Naive thymus-derived CD4-positive, alpha-beta T cell (primary cell): ENCODE data around the gene NEMF. TPM values are rescaled to one million over a fixed set of nuclear protein-coding genes. Genes with fewer than 3 reads are reported as not detected.

Experiments used
- polyA plus RNA-seq, 2 donors: library from polyadenylated mRNA; unstranded; fragments of 300-500 nt; fragmentation: Illumina TruSeq; gene quantifications; one replicate each; pipeline ENCODE4 v1.2.3, GENCODE V29; 2021
- total RNA-seq, 6 experiments: library from RNA in 5 of 6; stranded (reverse) in 5 of 6; gene quantifications; 1 replicate in 5 of 6; 2 replicates in 1 of 6; pipeline ENCODE4 v1.2.3 and lab custom pipeline; 2021 to 2026

The NEMF gene
- total and polyA plus RNA-seq, 7 experiments from 2014 or later: 36.8 to 127 (median 105) TPM

Other genes starting within 250 kb of the NEMF start
- gene RPL36AL, start 232.2 kb downstream of the NEMF start, total RNA-seq: 100 to 1,000 TPM; 177 to 429 (median 281) TPM
- gene RPL36AL, start 232.2 kb downstream of the NEMF start, polyA plus RNA-seq: 100 to 1,000 TPM; 468 to 686 TPM
- gene MGAT2, start 232.0 kb downstream of the NEMF start, total RNA-seq: 10 to 100 TPM; 16.8 to 69.3 (median 35.1) TPM
- gene MGAT2, start 232.0 kb downstream of the NEMF start, polyA plus RNA-seq: 10 to 100 TPM; 16.5 to 24.5 TPM
- gene DNAAF2, start 217.5 kb downstream of the NEMF start, total RNA-seq: 10 to 100 TPM in 2 of 5 experiments, 1 to 10 TPM in 3; 7.1 to 15.8 (median 9.0) TPM
- gene DNAAF2, start 217.5 kb downstream of the NEMF start, polyA plus RNA-seq: 10 to 100 TPM; 10.1 to 15.7 TPM
- 10 to 100 TPM in 1 of 5 experiments, 1 to 10 TPM in 3, under 1 TPM in 1; 0.80 to 23.1 (median 1.2) TPM for gene POLE2, start 164.6 kb downstream of the NEMF start, total RNA-seq
- gene POLE2, start 164.6 kb downstream of the NEMF start, polyA plus RNA-seq: 1 to 10 TPM in 1 of 2 donors, under 1 TPM in 1; 0.90 to 2.1 TPM
- gene KLHDC1, start 159.7 kb downstream of the NEMF start, total RNA-seq: 10 to 100 TPM in 3 of 5 experiments, 1 to 10 TPM in 2; 2.6 to 18.0 (median 12.2) TPM
- gene KLHDC1, start 159.7 kb downstream of the NEMF start, polyA plus RNA-seq: 1 to 10 TPM; 5.5 to 6.1 TPM
- 100 to 1,000 TPM in 1 of 5 experiments, 10 to 100 TPM in 4; 33.2 to 105 (median 84.7) TPM for gene KLHDC2, start 84.6 kb downstream of the NEMF start, total RNA-seq
- 100 to 1,000 TPM in 1 of 2 donors, 10 to 100 TPM in 1; 89.3 to 103 TPM for gene KLHDC2, start 84.6 kb downstream of the NEMF start, polyA plus RNA-seq
- gene ARF6, start 40.3 kb upstream of the NEMF start, total RNA-seq: 100 to 1,000 TPM in 1 of 5 experiments, 10 to 100 TPM in 4; 61.9 to 173 (median 77.6) TPM
- gene ARF6, start 40.3 kb upstream of the NEMF start, polyA plus RNA-seq: 100 to 1,000 TPM in 1 of 2 donors, 10 to 100 TPM in 1; 90.6 to 105 TPM